Measurements from ENCODE around the gene NCOA5. TPM values are rescaled to one million over a fixed set of nuclear protein-coding genes. Genes with fewer than 3 reads are reported as not detected.

The NCOA5 gene
- total RNA-seq, 1 donor from 2014 or later: 10.3 TPM

GRCh38 chr20:46126440-46127056, 36.8 kb upstream of the NCOA5 start:
- DNase-seq (ENCODE audit: low spot score): no peak
- Histone ChIP-seq H4K20me1 (ENCODE audit: low read depth) (no peaks in the 10 kb centered on the region), H3F3A (ENCODE audit: low read depth) (no peaks in the 10 kb centered on the region), H3K27ac (no peak overlapping the region), H3K9ac (no peak overlapping the region), H3K4me2 (no peak overlapping the region), H3K4me1 (no peaks in the 10 kb centered on the region), H3K27me3 (peaks cover 21% of the 10 kb centered on the region), H3K9me3 (ENCODE audit: low read depth) (no peaks in the 10 kb centered on the region), H3K4me3 (no peak overlapping the region), H3K36me3 (no peaks in the 10 kb centered on the region), H2AFZ (replicated peaks) (no peak overlapping the region), H3K79me2 (ENCODE audit: low read depth) (no peaks in the 10 kb centered on the region)
- Mint-ChIP-seq H3K4me1 (no peaks in the 10 kb centered on the region), H3K36me3 (no peaks in the 10 kb centered on the region), H3K9me3 (no peaks in the 10 kb centered on the region), H3K27ac (no peak overlapping the region), H3K4me3 (no peak overlapping the region), H3K27me3 (ENCODE audit: insufficient read depth, low read depth) (peaks cover 8% of the 10 kb centered on the region)
- TF ChIP-seq EZH2phosphoT487 (IDR thresholded peaks at IDR 0.05): no peak
- no peak for TF ChIP-seq EZH2 (IDR thresholded peaks at IDR 0.05)
- TF ChIP-seq CTCF (IDR thresholded peaks at IDR 0.05): no peak

- H3K4me3 ChIP-seq: no peak overlapping the region
- no peaks in the 10 kb centered on the region for H3K36me3 Mint-ChIP-seq
- peaks cover 10% of the 10 kb centered on the region for H3K4me1 ChIP-seq
- no peak overlapping the region for H3K4me2 ChIP-seq
- H3K27ac Mint-ChIP-seq: no peak overlapping the region
- no peak overlapping the region for H3K4me3 Mint-ChIP-seq
- TF ChIP-seq EZH2phosphoT487 (IDR thresholded peaks at IDR 0.05) (no peak), EZH2 (IDR thresholded peaks at IDR 0.05) (no peak), CTCF (IDR thresholded peaks at IDR 0.05) (no peak)
- no peak for DNase-seq (ENCODE audit: low spot score)
- H3K27me3 Mint-ChIP-seq (ENCODE audit: insufficient read depth, low read depth): peaks cover 6% of the 10 kb centered on the region
- peaks cover 12% of the 10 kb centered on the region for H4K20me1 ChIP-seq (ENCODE audit: low read depth)
- H3K27ac ChIP-seq: no peak overlapping the region
- H3K9ac ChIP-seq: no peak overlapping the region
- no peaks in the 10 kb centered on the region for H3K9me3 ChIP-seq (ENCODE audit: low read depth)
- H3K36me3 ChIP-seq: no peaks in the 10 kb centered on the region
- peaks cover 8% of the 10 kb centered on the region for H3K79me2 ChIP-seq (ENCODE audit: low read depth)
- peaks cover 4% of the 10 kb centered on the region for H3F3A ChIP-seq (ENCODE audit: low read depth)
- H3K4me1 Mint-ChIP-seq: no peaks in the 10 kb centered on the region
- no peak overlapping the region for H2AFZ ChIP-seq (replicated peaks)
- H3K9me3 Mint-ChIP-seq: no peaks in the 10 kb centered on the region
- H3K27me3 ChIP-seq: no peaks in the 10 kb centered on the region
Observed at GRCh38 chr20:46123482-46124245, 33.9 kb upstream of the NCOA5 start.

- Histone ChIP-seq H3F3A (ENCODE audit: low read depth) (peaks cover 9% of the 10 kb centered on the region), H3K36me3 (no peaks in the 10 kb centered on the region), H3K27me3 (peaks cover under 1% of the 10 kb centered on the region), H2AFZ (replicated peaks) (no peak overlapping the region), H4K20me1 (ENCODE audit: low read depth) (peaks cover 12% of the 10 kb centered on the region), H3K4me3 (no peak overlapping the region), H3K4me1 (peaks cover 12% of the 10 kb centered on the region), H3K4me2 (no peak overlapping the region), H3K9me3 (ENCODE audit: low read depth) (no peaks in the 10 kb centered on the region), H3K79me2 (ENCODE audit: low read depth) (peaks cover 8% of the 10 kb centered on the region), H3K9ac (no peak overlapping the region), H3K27ac (no peak overlapping the region)
- Mint-ChIP-seq H3K9me3 (no peaks in the 10 kb centered on the region), H3K27ac (no peak overlapping the region), H3K4me3 (no peak overlapping the region), H3K36me3 (no peaks in the 10 kb centered on the region), H3K4me1 (peaks cover 4% of the 10 kb centered on the region), H3K27me3 (ENCODE audit: insufficient read depth, low read depth) (peaks cover 6% of the 10 kb centered on the region)
- DNase-seq (ENCODE audit: low spot score): no peak
- TF ChIP-seq EZH2phosphoT487 (IDR thresholded peaks at IDR 0.05) (no peak), CTCF (IDR thresholded peaks at IDR 0.05) (no peak), EZH2 (IDR thresholded peaks at IDR 0.05) (no peak)
Observed at GRCh38 chr20:46122516-46123481, 33.0 kb upstream of the NCOA5 start.
